ENCODE results near the gene GUCA2B. TPM values are rescaled to one million over a fixed set of nuclear protein-coding genes. Genes with fewer than 3 reads are reported as not detected.

The GUCA2B gene
- total RNA-seq, 1 experiment from 2014 or later: not detected

GRCh38 chr1:42143896-42144710 is 9.1 kb upstream of the GUCA2B start:
- BruUV-seq (replicated peaks): no TSS peak

GRCh38 chr1:42144711-42145388 is 8.4 kb upstream of the GUCA2B start:
- no TSS peak for BruUV-seq (replicated peaks)
- Mint-ChIP-seq H3K9me3 (ENCODE audit: unreplicated experiment) (no peaks in the 10 kb centered on the region), H3K4me3 (ENCODE audit: unreplicated experiment) (no peak overlapping the region), H3K36me3 (ENCODE audit: insufficient read depth, unreplicated experiment) (no peaks in the 10 kb centered on the region), H3K27ac (ENCODE audit: low read depth, unreplicated experiment) (no peak overlapping the region), H3K4me1 (ENCODE audit: insufficient read depth, unreplicated experiment) (no peaks in the 10 kb centered on the region), H3K27me3 (ENCODE audit: insufficient read depth, unreplicated experiment) (peaks cover 15% of the 10 kb centered on the region)
- intact Hi-C loops (cut with micrococcal nuclease): loop anchor here (10.0 kb wide), 1 partner anchor 590 kb away; no protein-coding TSS in a partner anchor
- no peak for DNase-seq (ENCODE audit: unreplicated experiment)
- TF ChIP-seq CTCF (IDR thresholded peaks at IDR 0.05; ENCODE audit: unreplicated experiment): no peak
- POLR2A ChIA-PET: interaction anchor here (0.7 kb wide), 1 partner anchor 671 kb away, joined by 3 read pairs; no protein-coding TSS in a partner anchor
- CTCF ChIA-PET: interaction anchor here (3.4 kb wide), 1 partner anchor 29 kb away, joined by 16 read pairs; no protein-coding TSS in a partner anchor

More at GRCh38 chr1:42143896-42144710, 9.1 kb upstream of the GUCA2B start:
- ChIA-PET CTCF (interaction anchor here (3.4 kb wide), 1 partner anchor 30 kb away, joined by 16 read pairs; no protein-coding TSS in a partner anchor), POLR2A (interaction anchor here (0.6 kb wide), 1 partner anchor 22 kb away, joined by 4 read pairs; no protein-coding TSS in a partner anchor)
- Mint-ChIP-seq H3K27me3 (ENCODE audit: insufficient read depth, unreplicated experiment) (peaks cover 11% of the 10 kb centered on the region), H3K9me3 (ENCODE audit: unreplicated experiment) (no peaks in the 10 kb centered on the region), H3K4me3 (ENCODE audit: unreplicated experiment) (no peak overlapping the region), H3K36me3 (ENCODE audit: insufficient read depth, unreplicated experiment) (no peaks in the 10 kb centered on the region), H3K4me1 (ENCODE audit: insufficient read depth, unreplicated experiment) (no peaks in the 10 kb centered on the region), H3K27ac (ENCODE audit: low read depth, unreplicated experiment) (no peak overlapping the region)
- no peak for TF ChIP-seq CTCF (IDR thresholded peaks at IDR 0.05; ENCODE audit: unreplicated experiment)
- DNase-seq (ENCODE audit: unreplicated experiment): no peak
- intact Hi-C loops (cut with micrococcal nuclease): loop anchor here (10.0 kb wide), 1 partner anchor 591 kb away; no protein-coding TSS in a partner anchor

GRCh38 chr1:42145389-42145716 is 7.9 kb upstream of the GUCA2B start:
- Mint-ChIP-seq H3K36me3 (ENCODE audit: insufficient read depth, unreplicated experiment) (no peaks in the 10 kb centered on the region), H3K4me3 (ENCODE audit: unreplicated experiment) (no peak overlapping the region), H3K9me3 (ENCODE audit: unreplicated experiment) (no peaks in the 10 kb centered on the region), H3K27ac (ENCODE audit: low read depth, unreplicated experiment) (no peak overlapping the region), H3K4me1 (ENCODE audit: insufficient read depth, unreplicated experiment) (no peaks in the 10 kb centered on the region), H3K27me3 (ENCODE audit: insufficient read depth, unreplicated experiment) (peaks cover 20% of the 10 kb centered on the region)
- no peak for DNase-seq (ENCODE audit: unreplicated experiment)
- no TSS peak for BruUV-seq (replicated peaks)
- CTCF ChIA-PET: interaction anchor here (3.4 kb wide), 1 partner anchor 28 kb away, joined by 16 read pairs; no protein-coding TSS in a partner anchor
- POLR2A ChIA-PET: interaction anchor here (0.7 kb wide), 1 partner anchor 672 kb away, joined by 3 read pairs; no protein-coding TSS in a partner anchor
- intact Hi-C loops (cut with micrococcal nuclease): loop anchor here (10.0 kb wide), 1 partner anchor 589 kb away; no protein-coding TSS in a partner anchor
- TF ChIP-seq CTCF (IDR thresholded peaks at IDR 0.05; ENCODE audit: unreplicated experiment): no peak

All from MCF 10A (cell line).